ENCODE data around the gene PLD6.

Gene PLD6

DNA sequence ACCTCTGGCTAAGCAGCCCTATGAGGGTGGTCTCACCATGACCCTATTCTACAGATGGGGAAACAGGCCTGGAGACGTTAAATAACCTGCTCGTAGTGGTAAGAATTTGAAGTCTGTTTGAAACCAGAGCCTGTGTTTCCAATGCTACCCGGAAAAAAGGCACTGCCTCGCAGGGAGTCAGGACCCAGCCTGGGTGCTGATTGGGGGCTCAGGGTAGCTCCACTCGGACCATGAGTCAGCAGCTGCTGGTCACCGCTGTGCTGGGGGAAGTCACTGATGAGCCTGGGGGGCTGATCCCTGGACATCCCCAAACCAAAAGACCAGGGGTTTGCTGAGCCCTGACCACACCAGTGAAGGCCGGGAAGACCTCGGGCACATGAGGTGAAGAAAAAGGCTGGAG lies 9.4 kb upstream of the PLD6 start:
- TF ChIP-seq, protein P1, sequence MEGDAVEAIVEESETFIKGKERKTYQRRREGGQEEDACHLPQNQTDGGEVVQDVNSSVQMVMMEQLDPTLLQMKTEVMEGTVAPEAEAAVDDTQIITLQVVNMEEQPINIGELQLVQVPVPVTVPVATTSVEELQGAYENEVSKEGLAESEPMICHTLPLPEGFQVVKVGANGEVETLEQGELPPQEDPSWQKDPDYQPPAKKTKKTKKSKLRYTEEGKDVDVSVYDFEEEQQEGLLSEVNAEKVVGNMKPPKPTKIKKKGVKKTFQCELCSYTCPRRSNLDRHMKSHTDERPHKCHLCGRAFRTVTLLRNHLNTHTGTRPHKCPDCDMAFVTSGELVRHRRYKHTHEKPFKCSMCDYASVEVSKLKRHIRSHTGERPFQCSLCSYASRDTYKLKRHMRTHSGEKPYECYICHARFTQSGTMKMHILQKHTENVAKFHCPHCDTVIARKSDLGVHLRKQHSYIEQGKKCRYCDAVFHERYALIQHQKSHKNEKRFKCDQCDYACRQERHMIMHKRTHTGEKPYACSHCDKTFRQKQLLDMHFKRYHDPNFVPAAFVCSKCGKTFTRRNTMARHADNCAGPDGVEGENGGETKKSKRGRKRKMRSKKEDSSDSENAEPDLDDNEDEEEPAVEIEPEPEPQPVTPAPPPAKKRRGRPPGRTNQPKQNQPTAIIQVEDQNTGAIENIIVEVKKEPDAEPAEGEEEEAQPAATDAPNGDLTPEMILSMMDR (IDR thresholded peaks at IDR 0.05; ENCODE audit: low read depth, low read length), result no peak
- DNase-seq, result no peak
- H3K4me3 ChIP-seq (ENCODE audit: low read depth, low read length), result no peak overlapping the region
- no peaks in the 10 kb centered on the region for H3K9me3 ChIP-seq
- H3K27me3 ChIP-seq, result no peaks in the 10 kb centered on the region
- H3K4me1 ChIP-seq, result no peaks in the 10 kb centered on the region
- 0 out of 2 replicates have a peak, but pooled peaks cover 3% of the 10 kb centered on the region for H3K36me3 ChIP-seq

DNA sequence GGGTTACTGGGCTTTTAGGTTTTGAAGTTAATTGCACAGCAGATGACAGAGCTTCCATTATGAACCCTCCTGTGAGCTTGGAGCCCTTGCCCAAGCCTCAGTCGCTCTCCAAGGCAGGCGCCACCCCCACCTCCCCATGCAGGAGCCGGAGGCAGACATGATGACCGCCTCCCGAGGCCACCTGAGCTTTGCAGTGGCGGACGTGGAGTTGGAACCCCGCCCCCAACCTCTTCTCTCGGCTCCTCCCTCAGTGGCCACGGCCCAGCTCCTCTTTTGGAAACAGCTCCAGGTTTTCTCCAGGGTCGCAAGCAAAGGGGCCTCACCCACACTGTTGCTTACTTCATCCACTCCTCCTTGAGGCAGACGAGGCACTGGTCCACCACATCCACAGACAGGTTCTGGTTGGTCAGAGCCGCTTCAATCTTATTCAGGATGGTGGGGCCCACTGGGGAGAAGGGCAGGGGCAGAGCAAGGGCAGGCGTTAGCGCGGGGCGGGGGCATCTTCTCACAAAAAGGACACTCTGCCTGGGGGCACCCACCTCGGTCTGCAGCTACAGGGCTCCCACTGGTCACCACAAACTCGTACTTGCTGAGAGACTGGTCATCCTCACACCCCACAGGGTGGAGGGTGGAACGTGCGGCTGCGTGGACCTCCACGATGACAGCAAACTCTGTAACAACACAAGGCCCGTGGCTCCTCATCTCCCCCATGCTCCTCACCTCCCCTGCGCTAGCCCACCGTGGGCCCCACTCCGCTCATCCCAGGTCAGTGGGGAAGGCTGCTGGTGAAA lies 8.7 kb upstream of the PLD6 start:
- H3K9me3 ChIP-seq, result no peaks in the 10 kb centered on the region
- H3K36me3 ChIP-seq, result 0 out of 2 replicates have a peak, but pooled peaks cover 3% of the 10 kb centered on the region
- no peaks in the 10 kb centered on the region for H3K27me3 ChIP-seq
- no peak for DNase-seq
- no peaks in the 10 kb centered on the region for H3K4me1 ChIP-seq
- TF ChIP-seq, protein P1 (IDR thresholded peaks at IDR 0.05; ENCODE audit: low read depth, low read length), result no peak
- H3K4me3 ChIP-seq (ENCODE audit: low read depth, low read length), result no peak overlapping the region

DNA sequence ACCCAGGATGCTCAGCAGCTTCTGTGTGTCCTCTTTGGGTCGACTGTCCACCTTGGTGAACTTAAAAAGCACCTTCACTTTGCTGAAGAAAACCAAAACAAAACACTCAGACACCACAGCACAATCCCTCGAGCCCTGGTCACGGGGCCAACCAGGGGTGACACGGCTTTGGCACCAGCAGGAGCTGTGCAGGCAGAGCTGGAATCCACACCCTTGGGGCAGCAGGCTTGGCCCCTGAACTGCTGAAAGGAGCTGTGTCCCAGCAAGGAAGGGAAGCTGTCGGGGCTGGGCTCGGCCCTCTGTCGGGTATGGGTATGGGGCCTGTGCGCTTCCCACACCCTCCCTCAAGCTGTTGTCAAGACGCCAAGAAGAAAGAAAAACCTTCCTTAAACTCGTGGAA lies 7.6 kb upstream of the PLD6 start:
- no peaks in the 10 kb centered on the region for H3K27me3 ChIP-seq
- 0 out of 2 replicates have a peak, but pooled peaks cover 3% of the 10 kb centered on the region for H3K36me3 ChIP-seq
- TF ChIP-seq, protein P1 (IDR thresholded peaks at IDR 0.05; ENCODE audit: low read depth, low read length), result no peak
- H3K4me3 ChIP-seq (ENCODE audit: low read depth, low read length), result no peak overlapping the region
- no peak for DNase-seq
- no peaks in the 10 kb centered on the region for H3K9me3 ChIP-seq
- H3K4me1 ChIP-seq, result no peaks in the 10 kb centered on the region

DNA sequence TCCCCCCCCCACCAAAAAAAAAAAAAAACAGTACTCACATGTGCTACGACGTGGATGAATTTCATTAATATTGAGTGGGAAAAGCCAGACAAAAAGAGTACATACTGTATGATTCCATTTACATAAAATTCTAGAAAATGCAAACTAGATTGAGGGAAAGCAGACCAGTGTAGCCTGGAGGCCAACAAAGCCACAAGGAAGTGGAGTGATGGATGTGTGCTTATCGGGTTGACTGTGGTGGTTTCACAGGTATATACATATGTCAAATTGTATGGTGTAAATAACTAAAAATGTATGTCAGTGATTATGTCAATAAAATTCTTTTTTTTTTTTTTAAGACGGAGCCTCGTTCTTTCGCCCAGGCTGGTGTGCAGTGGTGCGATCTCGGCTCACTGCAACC lies 1.9 kb upstream of the PLD6 start:
- no peak for DNase-seq
- Histone ChIP-seq H3K4me1 (no peaks in the 10 kb centered on the region), H3K27me3 (no peaks in the 10 kb centered on the region), H3K36me3 (peaks cover 5% of the 10 kb centered on the region; the same call in 1 of the 2 replicates), H3K4me3 (ENCODE audit: low read depth, low read length) (no peak overlapping the region), H3K9me3 (no peaks in the 10 kb centered on the region)
- TF ChIP-seq, protein P1 (IDR thresholded peaks at IDR 0.05; ENCODE audit: low read depth, low read length), result no peak

DNA sequence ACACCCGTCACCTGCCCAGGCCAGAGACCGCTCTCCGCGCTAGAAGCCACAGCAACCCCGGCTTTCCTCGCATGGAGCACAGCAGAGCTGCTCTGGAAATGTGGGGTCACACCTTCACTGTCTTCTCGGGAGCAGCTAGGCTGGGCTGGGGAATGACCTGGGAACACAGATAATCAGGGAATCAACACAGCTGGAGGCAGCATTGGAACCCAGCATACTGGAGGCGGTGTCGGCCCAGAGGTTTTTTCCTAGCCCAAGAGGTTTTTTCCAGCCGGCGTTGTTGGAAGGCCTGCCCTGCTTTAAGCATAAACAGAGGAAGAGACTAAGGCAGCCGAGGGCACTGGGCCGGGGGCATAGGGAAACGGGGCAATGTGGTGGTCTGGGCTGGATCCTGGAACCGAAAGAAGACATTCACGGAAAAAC lies 791 bp upstream of the PLD6 start:
- no peak for DNase-seq
- no peaks in the 10 kb centered on the region for H3K4me1 ChIP-seq
- TF ChIP-seq, protein P1 (IDR thresholded peaks at IDR 0.05; ENCODE audit: low read depth, low read length), result no peak
- H3K9me3 ChIP-seq, result no peaks in the 10 kb centered on the region
- no peaks in the 10 kb centered on the region for H3K27me3 ChIP-seq
- H3K4me3 ChIP-seq (ENCODE audit: low read depth, low read length), result no peak overlapping the region
- H3K36me3 ChIP-seq, result peaks cover 16% of the 10 kb centered on the region
